GM21390 (cell line): ENCODE measurements around the gene STPG2.

Experiments used
- ATAC-seq: cut with Tn5 transposase; IDR thresholded peaks from one replicate; pipeline ENCODE4 v1.9.1; 2021; ENCODE audit not compliant: unreplicated experiment

STPG2 gene

GRCh38 chr4:97836662-97837061, 306.6 kb downstream of the STPG2 start:
- ATAC-seq = no peak

DNA sequence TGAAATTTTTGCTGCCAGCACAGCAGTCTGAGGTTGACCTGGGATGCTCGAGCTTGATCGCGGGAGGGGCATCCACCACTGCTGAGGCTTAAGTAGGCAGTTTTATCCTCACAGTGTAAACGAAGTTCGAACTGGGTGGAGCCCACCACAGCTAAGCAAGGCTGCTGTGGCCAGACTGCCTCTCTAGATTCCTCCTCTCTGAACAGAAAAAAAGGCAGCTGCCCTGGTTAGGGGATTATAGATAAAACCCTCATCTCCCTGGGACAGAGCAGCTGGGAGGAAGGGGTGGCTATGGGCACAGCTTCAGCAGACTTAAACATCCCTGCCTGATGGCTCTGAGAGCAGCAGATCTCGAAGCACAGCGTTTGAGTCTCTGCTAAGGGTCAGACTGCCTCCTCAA, 314.6 kb downstream of the STPG2 start:
- ATAC-seq = no peak

GRCh38 chr4:97819294-97819693, 324.0 kb downstream of the STPG2 start:
- ATAC-seq = no peak

DNA sequence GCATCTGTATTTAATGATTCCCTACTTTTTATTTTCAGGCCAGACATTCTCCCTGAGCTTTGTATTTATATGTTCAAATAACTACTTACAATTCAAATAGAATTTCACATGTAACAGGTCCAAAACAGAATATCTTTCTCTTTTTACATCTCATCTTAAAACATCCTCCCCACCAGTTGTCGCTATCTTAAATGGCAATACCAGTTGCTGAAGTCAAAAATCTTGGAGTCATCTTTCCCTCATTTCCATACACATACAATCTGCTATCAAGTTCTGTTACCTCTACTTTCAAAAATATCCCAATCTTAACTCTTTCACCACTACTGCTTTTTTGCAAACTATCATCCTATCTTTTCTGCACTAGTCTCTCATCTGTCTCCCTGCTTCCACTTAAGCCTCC, 330.5 kb downstream of the STPG2 start:
- ATAC-seq = no peak

GRCh38 chr4:97786306-97786920, 356.9 kb downstream of the STPG2 start:
- no peak for ATAC-seq

DNA sequence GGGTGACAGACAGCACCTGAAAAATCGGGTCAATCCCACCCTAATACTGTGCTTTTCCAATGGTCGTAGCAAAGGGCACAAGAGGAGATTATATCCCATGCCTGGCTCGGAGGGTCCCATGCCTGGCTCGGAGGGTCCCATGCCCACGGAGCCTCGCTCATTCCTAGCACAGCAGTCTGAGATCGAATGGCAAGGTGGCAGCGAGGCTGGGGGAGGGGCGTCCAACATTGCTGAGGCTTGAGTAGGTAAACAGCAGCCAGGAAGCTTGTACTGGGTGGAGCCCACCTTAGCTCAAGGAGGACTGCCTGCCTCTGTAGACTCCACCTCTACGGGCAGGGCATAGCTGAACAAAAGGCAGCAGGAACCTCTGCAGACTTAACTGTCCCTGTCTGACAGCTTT, 365.1 kb downstream of the STPG2 start:
- no peak for ATAC-seq

DNA sequence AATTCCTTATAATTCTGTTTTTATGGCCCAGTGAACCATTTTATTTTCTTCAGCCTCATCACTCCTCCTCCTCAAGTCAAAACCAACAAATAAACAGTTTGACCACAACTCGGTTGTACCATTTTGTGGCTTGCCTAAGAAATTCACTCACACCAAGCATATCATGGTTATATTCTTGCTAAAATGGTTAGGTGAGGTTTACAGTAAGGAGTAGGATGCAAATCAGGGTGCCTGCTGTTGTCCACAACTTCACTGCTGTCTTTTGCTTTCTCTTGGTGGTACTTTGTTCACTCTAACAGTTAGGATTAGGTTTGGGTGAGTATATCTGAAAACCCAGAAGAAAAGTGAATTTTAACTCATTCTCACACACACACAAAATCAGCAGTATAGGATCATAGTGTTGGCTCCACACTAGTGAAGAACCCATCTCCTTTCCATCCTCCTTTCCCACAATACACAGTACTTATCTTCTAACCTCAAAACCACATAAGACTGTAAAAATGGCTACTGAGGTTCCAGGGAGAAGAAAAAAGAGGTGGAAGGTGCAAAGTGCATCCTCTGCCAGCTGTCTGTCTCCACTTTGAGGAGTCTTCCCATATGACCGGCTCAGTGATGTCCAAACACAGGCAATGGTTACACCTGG, 368.8 kb downstream of the STPG2 start:
- ATAC-seq = no peak

- no peak for ATAC-seq
Measured at GRCh38 chr4:97770222-97770621, 373.1 kb downstream of the STPG2 start.

GRCh38 chr4:97762115-97762512, 381.2 kb downstream of the STPG2 start:
- no peak for ATAC-seq

DNA sequence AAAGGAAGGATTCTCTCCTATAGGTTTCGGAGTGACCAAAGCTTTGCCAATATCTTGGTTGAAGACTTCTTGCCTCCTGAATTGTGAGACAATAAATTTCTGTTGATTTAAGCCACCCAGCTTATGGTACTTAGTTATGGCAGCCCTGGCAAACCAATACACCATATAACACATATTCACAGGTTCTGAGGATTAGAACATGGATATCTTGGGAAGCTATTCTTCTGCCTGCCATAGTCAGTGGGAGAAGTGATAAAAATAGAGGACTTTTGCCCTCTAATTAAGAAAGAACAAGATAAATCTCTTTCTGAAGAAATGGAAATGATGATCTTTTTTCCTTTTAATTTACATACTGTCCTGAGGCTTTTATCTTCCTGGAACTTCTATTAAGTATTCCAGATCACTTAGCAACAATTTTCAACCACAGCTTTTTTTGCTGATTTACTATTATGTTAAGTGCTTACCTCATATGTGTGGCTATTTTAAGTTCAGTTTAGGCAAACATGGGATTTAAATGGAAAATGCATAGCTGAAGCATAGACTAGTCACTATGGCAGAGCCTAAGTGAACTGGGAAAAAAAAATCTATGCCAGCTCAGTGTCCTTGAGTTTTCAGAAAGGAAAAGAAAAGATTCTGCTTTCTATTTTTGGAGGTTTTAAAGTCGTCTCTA, 381.7 kb downstream of the STPG2 start:
- no peak for ATAC-seq

DNA sequence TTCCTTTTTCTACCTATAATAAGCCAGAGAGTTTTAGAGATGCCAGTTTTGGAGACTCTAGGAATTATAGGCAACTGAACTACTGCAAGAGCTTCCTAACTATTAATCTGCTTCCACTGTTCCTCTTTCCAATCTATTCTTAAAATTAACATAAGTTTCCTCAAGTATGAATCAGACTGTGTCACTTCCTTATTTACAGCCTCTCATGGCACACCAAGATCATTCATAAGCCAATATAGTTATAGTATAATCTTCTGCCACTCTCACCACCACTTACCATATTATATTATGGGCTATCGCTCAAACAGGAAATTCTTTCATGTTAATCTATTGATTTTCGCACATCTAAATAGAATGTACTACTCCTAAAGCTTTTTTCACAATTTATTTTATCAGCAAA, 383.5 kb downstream of the STPG2 start:
- no peak for ATAC-seq

GRCh38 chr4:97752599-97752998, 390.7 kb downstream of the STPG2 start:
- ATAC-seq = no peak

DNA sequence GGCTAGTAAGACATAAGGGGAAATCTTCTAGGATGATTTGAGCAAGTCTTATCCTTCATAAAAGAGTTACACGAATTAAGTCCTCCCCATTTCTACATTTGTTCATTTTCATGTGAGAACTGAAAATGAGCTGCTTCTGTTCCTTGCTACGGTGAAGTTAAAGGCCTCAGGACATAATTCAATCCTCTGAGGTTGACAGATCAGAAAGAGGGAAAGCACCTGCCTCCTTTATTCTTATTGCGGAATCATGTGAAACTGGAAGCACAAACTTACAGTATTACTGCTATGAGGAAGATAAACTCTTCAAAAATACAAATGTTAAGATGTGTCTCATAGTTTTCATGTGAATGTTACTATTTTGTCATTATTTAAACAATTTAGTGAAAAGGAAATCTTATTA, 395.3 kb downstream of the STPG2 start:
- no peak for ATAC-seq

DNA sequence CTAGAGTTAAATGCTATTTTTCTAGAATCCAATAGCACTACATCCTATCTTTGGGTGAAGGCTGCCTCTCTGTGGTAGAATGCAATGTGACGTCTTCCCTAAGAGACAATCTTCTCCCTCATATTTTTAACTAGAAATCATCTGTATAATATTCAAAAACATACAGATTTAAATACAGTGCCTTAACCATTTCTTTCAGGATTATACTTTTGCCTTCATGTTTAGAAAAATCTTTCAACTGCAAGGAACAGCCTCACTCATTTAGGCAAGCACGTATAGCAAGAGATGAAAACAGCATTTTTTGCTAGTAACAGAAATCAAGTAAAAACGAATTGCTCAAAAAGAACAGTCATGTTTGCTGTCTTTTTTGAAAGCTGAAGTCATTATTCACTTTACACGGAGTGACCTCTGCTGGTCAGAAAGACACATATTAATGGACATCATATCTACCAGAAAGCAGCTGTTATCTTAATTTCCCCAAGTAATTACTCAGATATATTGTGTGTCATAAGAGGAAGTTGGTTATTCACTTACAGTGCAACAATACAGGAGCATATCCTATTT, 422.3 kb downstream of the STPG2 start:
- no peak for ATAC-seq

DNA sequence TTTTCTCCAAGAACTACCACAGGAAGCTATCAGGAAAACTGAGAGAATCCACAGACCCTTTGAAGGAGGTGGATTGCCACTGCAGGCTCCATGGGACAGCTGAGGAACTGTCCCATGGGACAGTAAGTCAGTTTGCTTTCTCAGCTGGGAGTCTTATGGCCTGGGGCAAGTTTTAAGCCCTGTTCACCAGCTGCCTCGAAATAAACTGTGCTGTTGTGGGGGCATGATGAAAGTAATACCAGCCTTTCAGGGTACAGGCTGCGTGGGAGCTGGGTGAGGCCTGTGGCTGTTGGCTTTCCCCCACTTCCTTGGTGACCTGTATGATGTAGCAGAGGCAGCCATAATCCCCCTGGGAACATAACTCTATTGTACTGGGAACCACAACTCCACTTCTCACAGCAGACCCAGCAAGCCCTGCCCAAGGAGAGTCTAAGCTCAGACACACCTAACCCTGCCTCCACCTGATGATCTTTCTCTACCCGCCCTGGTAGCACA, 452.1 kb downstream of the STPG2 start:
- ATAC-seq = no peak

- ATAC-seq = no peak
Measured at GRCh38 chr4:97670703-97671269, 472.5 kb downstream of the STPG2 start.

DNA sequence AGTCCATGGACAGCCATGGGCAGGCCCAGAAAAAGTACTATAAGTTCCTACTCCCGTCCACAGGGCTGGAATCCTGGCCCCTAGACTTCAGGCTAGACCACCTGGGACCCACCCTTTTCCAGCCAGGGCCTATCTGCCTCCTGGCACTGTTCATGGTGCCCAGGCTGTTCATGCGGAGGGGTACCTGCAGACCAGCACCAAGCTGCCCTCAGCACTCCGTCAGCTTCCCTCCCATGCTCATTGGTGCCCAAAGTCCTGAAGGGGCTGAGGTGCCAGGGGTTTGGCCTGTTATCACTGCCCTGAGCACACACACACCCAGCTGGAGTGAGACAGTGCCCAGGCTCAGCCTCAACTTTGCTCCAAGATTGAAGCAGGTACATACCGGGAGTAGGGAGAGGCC, 477.7 kb downstream of the STPG2 start:
- ATAC-seq = no peak

DNA sequence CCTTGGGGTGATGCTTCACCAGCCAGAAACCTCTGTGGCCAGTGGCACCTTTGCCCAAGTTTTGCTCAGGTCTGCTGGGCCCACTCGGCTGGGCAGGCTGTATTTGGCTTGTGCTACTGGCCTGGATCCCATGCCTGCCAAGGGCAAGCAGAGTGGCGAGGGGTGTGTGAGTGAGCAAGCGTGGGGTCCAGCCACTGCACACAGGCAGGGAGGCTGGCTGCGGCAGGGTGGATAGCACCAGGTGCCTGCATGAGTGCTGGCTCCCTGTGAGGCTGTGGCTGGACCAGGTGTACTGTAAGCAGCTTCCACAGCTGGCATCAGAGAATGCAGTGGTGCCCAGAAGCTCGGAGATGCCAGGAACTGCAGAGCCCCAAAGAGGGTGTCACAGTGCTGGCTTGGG, 478.5 kb downstream of the STPG2 start:
- no peak for ATAC-seq

DNA sequence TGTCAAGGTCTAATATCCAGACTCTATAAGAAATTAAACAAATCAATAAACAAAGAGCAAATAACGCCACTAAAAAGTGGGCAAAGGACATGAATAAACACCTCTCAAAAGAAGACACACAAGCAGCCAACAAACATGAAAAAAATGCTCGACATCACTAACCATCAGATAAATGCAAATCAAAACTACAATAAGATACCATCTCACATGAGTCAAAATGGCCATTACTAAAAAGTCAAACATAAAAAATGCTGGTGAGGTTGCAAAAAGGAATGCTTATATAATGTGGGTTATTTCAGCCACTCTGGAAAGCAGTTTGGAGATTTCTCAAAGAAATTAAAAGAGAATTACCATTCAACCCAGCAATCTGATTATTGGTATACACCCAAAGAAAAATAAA, 481.1 kb downstream of the STPG2 start:
- no peak for ATAC-seq

DNA sequence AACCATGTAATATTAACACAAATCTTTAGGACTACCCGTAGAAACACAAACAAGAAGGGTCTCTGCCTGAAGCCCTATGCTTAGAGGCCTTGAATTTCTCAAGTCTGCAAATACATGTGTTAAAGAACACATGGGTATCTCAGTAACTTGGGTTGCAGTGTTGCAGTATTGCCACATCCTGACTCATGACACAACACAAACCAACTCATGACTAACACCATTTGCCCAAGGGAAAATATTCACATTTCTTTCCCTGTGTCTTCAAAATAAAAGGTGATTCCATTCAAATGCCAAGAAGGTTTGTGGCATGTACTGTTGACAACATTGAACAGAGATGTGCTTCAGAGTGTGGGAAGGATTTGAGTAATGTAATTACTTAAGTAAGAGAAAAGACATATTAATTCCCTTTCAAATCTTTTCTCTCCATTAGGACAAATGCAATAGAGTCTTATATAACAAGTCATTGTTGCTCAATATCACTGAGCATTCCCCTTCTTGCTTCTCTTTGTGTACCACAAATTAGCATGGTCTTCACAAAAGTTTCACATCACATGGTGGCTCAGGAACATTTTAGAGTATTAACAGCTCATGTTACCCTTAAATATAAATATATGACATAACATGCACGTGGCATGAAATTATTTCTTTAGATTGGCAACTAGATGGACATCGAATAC, 487.1 kb downstream of the STPG2 start:
- ATAC-seq = no peak

DNA sequence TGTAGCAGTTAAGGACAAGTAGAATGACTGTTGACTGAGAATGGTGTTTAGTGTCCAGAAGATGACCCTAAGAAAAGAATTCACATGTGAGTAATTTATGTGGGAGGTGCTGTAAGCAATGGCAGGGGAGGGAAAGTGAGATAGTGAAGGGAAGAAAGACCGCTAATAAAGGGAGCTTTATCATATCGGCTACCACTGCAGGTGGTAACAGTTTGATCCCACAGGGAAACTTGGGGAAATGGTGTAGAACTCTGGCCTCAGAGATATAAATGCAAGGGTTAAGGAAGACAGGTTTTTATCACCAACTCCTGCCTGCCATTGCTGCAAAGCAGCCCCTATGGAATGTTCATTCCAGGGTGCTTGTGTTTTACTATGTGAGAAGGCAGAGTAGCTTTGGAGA, 489.6 kb downstream of the STPG2 start:
- no peak for ATAC-seq
